ENCODE data around the gene PRR7. TPM values are rescaled to one million over a fixed set of nuclear protein-coding genes. Genes with fewer than 3 reads are reported as not detected.

PRR7 gene
- polyA plus RNA-seq, 1 of the 3 experiments (the other 2 are of a cell fraction), result 17.1 TPM

- Histone ChIP-seq H3K4me2 (peak overlapping the region; percentile 94; the same call in 1 of the 2 replicates), H3K9ac (no peak overlapping the region), H3K79me2 (ENCODE audit: insufficient read depth) (peaks cover 71% of the 10 kb centered on the region)
Observed at GRCh38 chr5:177492841-177493240, 46.2 kb downstream of the PRR7 start.

More at GRCh38 chr5:177492841-177493240, 46.2 kb downstream of the PRR7 start:
- POLR2A ChIA-PET, result interaction anchor here (5.9 to 6.7 kb wide), 2 partner anchors 15 to 22 kb away, joined by 39 to 43 read pairs; no protein-coding TSS in a partner anchor
- Histone ChIP-seq H3K4me3 (ENCODE audit: low read depth in 2 of 2, low read length in 1 of 2) (no peak overlapping the region), H3K27ac (ENCODE audit: low read depth in 2 of 2, low read length in 1 of 2) (peak overlapping the region; percentile 80 to 94; a peak in 3 of 4 replicates), H3K27me3 (ENCODE audit: insufficient read depth) (no peaks in the 10 kb centered on the region), H3K4me1 (ENCODE audit: control insufficient read depth in 1 of 2, insufficient read depth in 2 of 2, low read depth in 1 of 2, low read length in 1 of 2) (peaks cover 33 to 41% of the 10 kb centered on the region in 2 experiments; a peak in 3 of 4 replicates), H2AFZ (ENCODE audit: low read depth) (no peak overlapping the region), H4K20me1 (ENCODE audit: insufficient read depth) (peaks cover 80% of the 10 kb centered on the region), H3K9me2 (no peaks in the 10 kb centered on the region), H3K9me3 (no peaks in the 10 kb centered on the region), H3F3A (replicated peaks; ENCODE audit: insufficient read depth) (peaks cover 27% of the 10 kb centered on the region), H3K36me3 (replicated peaks in 1 of 2; ENCODE audit: control insufficient read depth in 1 of 2, insufficient read depth in 2 of 2, low read length in 1 of 2) (peaks cover 39 to 49% of the 10 kb centered on the region in 2 experiments)
- no peak for DNase-seq
- CTCF ChIA-PET, result interaction anchor here (0.9 to 15.9 kb wide), 7 partner anchors 8 to 105 kb away, joined by 3 to 228 read pairs (median 13); partner anchors contain the start of genes DBN1 and PRR7
- no peak for TF ChIP-seq CHD2 (IDR thresholded peaks at IDR 0.05; ENCODE audit: low read length, partially characterized antibody)
- no peak for TF ChIP-seq POLR2AphosphoS5 (IDR thresholded peaks at IDR 0.05; ENCODE audit: low read depth, low read length)
- no peak for TF ChIP-seq TAF1 (IDR thresholded peaks at IDR 0.05; ENCODE audit: borderline replicate concordance, low read depth, low read length)
- TF ChIP-seq PBX3 (IDR thresholded peaks at IDR 0.05), result no peak
- TF ChIP-seq CTCF (IDR thresholded peaks at IDR 0.05), result no peak
- no peak for TF ChIP-seq FOXJ3 (CRISPR knock-in tag; IDR thresholded peaks at IDR 0.05)
- no peak for TF ChIP-seq FOSL2 (IDR thresholded peaks at IDR 0.05; ENCODE audit: borderline replicate concordance, low read depth)
- TF ChIP-seq ZBTB33 (IDR thresholded peaks at IDR 0.05; ENCODE audit: borderline replicate concordance, low read depth), result no peak
- TF ChIP-seq YY1 (IDR thresholded peaks at IDR 0.05; ENCODE audit: low read depth), result no peak
- TF ChIP-seq MEF2A (IDR thresholded peaks at IDR 0.05; ENCODE audit: borderline replicate concordance, low read depth), result no peak
- no peak for TF ChIP-seq USF2 (IDR thresholded peaks at IDR 0.05; ENCODE audit: borderline replicate concordance, low read depth, low read length)
- TF ChIP-seq JUND (IDR thresholded peaks at IDR 0.05), result no peak
- WGBS (ENCODE audit: low lambda C conversion rate), result 70% methylated on average over 5 of the region's 7 CpGs

All from SK-N-SH (cell line).